SU-DHL-6 (cell line): ENCODE data around the gene RASSF10.

Experiments
- EZH2phosphoT487 ChIP-seq: fragments of 200-600 bp; sonication (generic), shearing (Covaris generic); conservative IDR thresholded peaks from 2 replicates; pipeline ENCODE4 v1.6.1; 2018; ENCODE audit warnings: mild to moderate bottlenecking, antibody characterized with exemption, low read length, moderate library complexity, mixed read lengths
- TF ChIP-seq, protein P1 (sequence below): fragments of 200-600 bp; sonication (generic); IDR thresholded peaks from one replicate; pipeline ENCODE4 v1.5.1; 2017; ENCODE audit warnings: antibody characterized with exemption, mild to moderate bottlenecking, low read length, moderate library complexity; ENCODE audit not compliant: insufficient read depth, poor library complexity, severe bottlenecking

DNA sequence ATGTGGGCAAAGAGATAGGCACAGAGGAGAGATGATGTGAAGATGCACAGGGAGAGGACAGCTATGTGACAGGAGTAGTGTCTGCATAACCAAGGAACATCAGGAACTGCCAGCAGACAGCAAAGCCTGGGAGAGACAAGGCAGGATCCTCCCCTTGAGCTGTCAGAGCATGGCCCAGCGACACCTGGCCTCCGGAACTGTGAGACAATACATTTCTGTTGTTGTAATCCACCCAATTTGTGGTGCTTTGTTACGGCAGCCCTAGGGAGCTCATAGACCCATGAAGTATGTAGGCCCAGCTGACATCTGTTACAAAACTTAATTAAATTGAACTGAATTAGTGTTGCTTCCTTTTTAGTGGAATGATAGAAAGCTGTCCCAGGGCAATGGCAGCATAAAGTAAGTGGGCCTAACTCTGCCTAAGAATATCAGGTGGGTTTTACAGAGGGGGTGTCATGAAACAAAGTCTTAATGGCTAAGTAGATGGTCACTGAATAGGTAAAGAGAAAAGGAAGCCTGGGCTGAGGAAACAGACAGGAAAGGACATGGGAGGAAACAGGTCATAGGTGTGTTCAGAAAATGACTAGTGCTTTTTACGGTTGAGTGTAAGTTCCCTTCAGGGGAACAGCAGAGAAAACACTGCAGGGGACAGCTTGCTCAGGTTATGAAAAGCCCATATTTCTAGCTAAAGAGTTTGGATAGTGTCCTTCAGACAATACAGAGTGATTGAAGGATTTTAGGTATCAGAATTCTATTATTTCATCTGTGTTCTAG, 24.8 kb downstream of the RASSF10 start:
- TF ChIP-seq, protein P1, sequence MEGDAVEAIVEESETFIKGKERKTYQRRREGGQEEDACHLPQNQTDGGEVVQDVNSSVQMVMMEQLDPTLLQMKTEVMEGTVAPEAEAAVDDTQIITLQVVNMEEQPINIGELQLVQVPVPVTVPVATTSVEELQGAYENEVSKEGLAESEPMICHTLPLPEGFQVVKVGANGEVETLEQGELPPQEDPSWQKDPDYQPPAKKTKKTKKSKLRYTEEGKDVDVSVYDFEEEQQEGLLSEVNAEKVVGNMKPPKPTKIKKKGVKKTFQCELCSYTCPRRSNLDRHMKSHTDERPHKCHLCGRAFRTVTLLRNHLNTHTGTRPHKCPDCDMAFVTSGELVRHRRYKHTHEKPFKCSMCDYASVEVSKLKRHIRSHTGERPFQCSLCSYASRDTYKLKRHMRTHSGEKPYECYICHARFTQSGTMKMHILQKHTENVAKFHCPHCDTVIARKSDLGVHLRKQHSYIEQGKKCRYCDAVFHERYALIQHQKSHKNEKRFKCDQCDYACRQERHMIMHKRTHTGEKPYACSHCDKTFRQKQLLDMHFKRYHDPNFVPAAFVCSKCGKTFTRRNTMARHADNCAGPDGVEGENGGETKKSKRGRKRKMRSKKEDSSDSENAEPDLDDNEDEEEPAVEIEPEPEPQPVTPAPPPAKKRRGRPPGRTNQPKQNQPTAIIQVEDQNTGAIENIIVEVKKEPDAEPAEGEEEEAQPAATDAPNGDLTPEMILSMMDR = no peak
- no peak for TF ChIP-seq EZH2phosphoT487
